NCI-H128 (cell line): ENCODE measurements around the gene CDK11A.
A peak's percentile ranks its signal among the peaks of the same experiment; 100 is the strongest.
"Not testable (repeated sequence)": the region's sequence is repeated elsewhere in the genome, so short reads cannot be mapped to it uniquely, and the experiment has no call there.

ENCODE experiments used
- DNase-seq: peaks from one replicate; lab custom pipeline; 2025; ENCODE audit not compliant: unreplicated experiment; lab: John Stamatoyannopoulos, UW

The CDK11A gene

DNA sequence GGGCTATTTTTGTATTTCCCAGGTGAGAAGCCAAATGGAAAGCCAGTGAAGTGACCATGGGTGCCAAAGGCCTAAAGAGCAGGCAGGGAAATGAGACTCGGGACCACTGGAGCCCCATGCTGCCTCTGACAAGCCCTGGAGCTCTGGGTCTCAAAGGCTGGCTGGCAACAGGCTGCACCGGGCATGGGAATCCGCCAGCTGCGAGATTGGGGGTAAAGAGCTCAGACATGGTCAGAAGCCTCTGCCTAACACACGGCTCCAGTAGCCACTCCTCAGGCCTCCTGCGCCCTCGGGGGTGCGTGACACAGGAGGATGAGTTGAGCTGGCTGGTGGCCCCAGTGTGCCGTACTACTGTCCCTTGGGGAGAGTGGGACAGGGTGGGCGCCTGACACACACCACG lies 59.8 kb downstream of the CDK11A start:
- DNase-seq: not testable (repeated sequence)

DNA sequence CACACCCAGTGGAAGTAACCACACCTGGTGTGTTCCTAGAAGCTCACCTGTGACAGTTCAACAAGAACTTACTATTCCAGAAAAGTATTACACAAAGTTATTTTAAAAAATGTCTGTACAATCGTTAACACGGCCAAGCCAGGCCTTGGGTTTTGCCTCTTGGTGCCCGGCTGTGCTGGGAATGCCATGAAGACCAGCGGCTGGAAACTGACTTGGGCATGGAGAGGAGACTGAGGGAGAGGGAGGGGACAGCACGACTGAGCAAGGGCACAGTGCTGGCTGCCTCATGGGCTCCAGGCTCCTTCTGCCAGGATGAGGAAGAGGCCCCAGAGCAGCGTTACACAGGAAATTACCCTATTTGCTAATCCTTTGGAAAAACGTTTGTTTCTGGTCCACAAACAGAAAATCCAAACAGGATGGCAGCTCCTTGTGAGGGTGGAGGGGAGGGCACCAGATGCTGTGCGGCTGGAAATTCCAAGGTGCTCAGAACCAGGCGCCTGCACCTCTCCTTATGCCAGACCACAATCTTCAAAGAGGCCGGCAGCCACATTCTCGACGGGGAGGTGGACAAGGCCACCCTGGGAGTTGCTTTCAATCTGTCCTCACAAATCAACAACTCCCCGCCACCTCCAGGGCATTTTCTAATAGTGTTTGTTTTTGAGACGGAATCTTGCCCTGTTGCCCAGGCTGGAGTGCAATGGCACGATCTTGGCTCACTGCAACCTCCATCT lies 61.2 kb downstream of the CDK11A start:
- DNase-seq: not testable (repeated sequence)

DNA sequence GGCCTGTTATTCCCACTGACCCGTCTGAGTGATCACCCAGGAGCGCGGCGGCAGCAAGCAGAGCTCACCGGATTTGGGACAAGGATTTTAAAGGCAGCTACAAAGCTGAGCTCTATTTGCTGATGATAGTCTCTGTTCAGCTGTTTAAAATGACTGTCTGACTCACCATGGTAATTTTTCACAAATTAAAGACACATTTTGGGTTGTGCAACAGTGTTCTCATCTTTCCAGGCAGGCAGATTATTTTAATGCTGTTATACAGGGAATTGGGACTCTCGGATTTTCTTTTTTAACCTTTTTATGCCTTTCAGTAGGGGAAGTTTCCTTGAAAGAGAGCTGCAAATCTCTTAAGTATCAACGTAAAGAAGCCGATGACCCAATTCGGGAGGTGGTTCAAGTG lies 61.8 kb downstream of the CDK11A start:
- not testable (repeated sequence) for DNase-seq

DNA sequence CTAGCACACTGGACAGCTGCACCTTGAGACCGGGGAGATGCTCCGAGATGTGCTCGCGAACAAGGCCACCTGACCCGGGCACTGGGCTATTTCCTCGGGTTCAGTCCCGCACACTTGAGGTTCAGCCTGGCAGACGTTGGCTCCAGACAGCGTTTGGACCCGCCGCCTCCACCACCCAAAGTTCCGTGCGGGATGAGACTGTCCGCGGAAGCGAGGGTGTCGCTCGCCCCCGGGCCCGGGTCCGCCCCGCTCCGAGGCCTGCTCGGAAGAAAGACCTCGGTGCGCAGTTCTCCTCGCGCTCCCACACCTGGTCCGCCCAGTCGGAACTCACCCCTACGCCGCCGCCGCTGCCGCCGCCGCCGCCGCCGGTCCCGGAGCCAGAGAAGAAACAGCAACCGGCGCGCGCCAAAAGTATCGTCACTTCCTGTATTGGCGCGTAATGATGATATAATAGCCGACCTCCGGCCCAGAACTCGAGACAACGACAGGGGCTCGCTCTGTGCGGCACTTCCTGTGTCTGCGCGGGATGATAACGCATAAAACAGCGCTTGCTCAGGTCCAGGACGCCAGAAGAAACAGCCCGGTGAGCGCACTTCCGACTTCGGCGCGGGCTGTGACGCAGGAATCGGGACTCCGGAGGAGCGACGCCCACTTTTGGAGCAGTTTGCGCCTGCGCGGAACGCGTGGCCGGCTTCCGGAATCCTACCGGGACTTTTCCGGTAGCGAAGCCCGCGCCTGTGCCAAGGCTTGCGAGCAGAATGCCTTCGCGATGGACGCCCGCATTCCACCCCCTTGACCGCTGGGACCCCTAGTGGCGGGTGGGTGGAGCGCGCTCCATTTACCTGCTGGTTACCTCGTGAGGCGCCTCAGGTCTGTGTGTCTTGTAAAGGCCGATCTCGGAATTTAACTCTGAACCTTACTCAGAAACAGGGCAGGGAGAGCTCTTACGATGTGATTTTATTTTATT lies 65.3 kb downstream of the CDK11A start, which contains the start of gene CDK11B:
Gene CDK11B, minus strand, starts transcription at position 422 of the 967 bp plus-strand sequence. CDS start 1,519 bp downstream, outside the sequence.
- DNase-seq: peak; percentile 77
